Trophoblast cell (in vitro differentiated cells and primary cell): ENCODE data around the gene PLA2G4E.

ENCODE experiments used
- DNase-seq, 2 donors: peaks; one replicate each; pipeline ENCODE4 v3.0.0-alpha.2; 2016
- H2AFZ ChIP-seq: 2 replicates; pipeline ENCODE4 v1.6.1; 2013; ENCODE audit warnings: low read length, moderate library complexity, mild to moderate bottlenecking; ENCODE audit not compliant: insufficient read depth, poor library complexity
- H2AK5ac ChIP-seq: 2 replicates; pipeline ENCODE4 v1.6.1; 2013; ENCODE audit warnings: mild to moderate bottlenecking, low read length
- H2BK120ac ChIP-seq: 2 replicates; pipeline ENCODE4 v1.6.1; 2013; ENCODE audit warnings: low read length, mild to moderate bottlenecking, moderate library complexity; ENCODE audit not compliant: insufficient read depth, poor library complexity
- H2BK12ac ChIP-seq: 2 replicates; pipeline ENCODE4 v1.6.1; 2013; ENCODE audit warnings: mild to moderate bottlenecking, low read length, moderate library complexity
- H2BK5ac ChIP-seq: 2 replicates; pipeline ENCODE4 v1.6.1; 2013; ENCODE audit warnings: low read length, low read depth, moderate library complexity, mild to moderate bottlenecking; ENCODE audit not compliant: poor library complexity
- H3K14ac ChIP-seq: 2 replicates; pipeline ENCODE4 v1.6.1; 2013; ENCODE audit warnings: mild to moderate bottlenecking, low read length
- H3K18ac ChIP-seq: 2 replicates; pipeline ENCODE4 v1.6.1; 2013; ENCODE audit warnings: mild to moderate bottlenecking, low read length
- H3K23ac ChIP-seq: 2 replicates; pipeline ENCODE4 v1.6.1; 2013; ENCODE audit warnings: low read length
- H3K27ac ChIP-seq: 2 replicates; pipeline ENCODE4 v1.5.1; 2013; ENCODE audit warnings: low read depth, mild to moderate bottlenecking, inconsistent platforms, low read length, moderate library complexity
- H3K27me3 ChIP-seq: 2 replicates; pipeline ENCODE4 v1.6.1; 2013; ENCODE audit warnings: inconsistent platforms, mild to moderate bottlenecking, low read length, moderate library complexity; ENCODE audit not compliant: insufficient read depth
- H3K36me3 ChIP-seq, 2 experiments: 1 replicate in 1 of 2; 2 replicates in 1 of 2; pipeline ENCODE4 v1.6.1; 2013; ENCODE audit warnings: low read length in 2 of 2, mild to moderate bottlenecking in 2 of 2, moderate library complexity in 1 of 2; ENCODE audit not compliant: insufficient read depth in 2 of 2, control insufficient read depth in 1 of 2
- H3K4ac ChIP-seq: 2 replicates; pipeline ENCODE4 v1.6.1; 2013; ENCODE audit warnings: low read depth, mild to moderate bottlenecking, low read length, moderate library complexity
- H3K4me1 ChIP-seq, 2 experiments: 1 replicate in 1 of 2; 2 replicates in 1 of 2; pipeline ENCODE4 v1.6.1; 2013; ENCODE audit warnings: low read length in 2 of 2, mild to moderate bottlenecking in 2 of 2, moderate library complexity in 1 of 2; ENCODE audit not compliant: insufficient read depth in 2 of 2, control insufficient read depth in 1 of 2
- H3K4me2 ChIP-seq: 2 replicates; pipeline ENCODE4 v1.6.1; 2013; ENCODE audit warnings: inconsistent platforms, mild to moderate bottlenecking, low read length, moderate library complexity
- H3K4me3 ChIP-seq: 2 replicates; pipeline ENCODE4 v1.5.1; 2013; ENCODE audit warnings: mild to moderate bottlenecking, low read depth, low read length, inconsistent platforms
- H3K79me1 ChIP-seq: one replicate; pipeline ENCODE4 v1.6.1; 2013; ENCODE audit warnings: low read length
- H3K79me2 ChIP-seq: 2 replicates; pipeline ENCODE4 v1.6.1; 2013; ENCODE audit warnings: low read length, mild to moderate bottlenecking; ENCODE audit not compliant: control insufficient read depth, insufficient read depth, poor library complexity
- H3K9ac ChIP-seq: 2 replicates; pipeline ENCODE4 v1.6.1; 2013; ENCODE audit warnings: mild to moderate bottlenecking, low read length
- H3K9me3 ChIP-seq: 2 replicates; pipeline ENCODE4 v1.6.1; 2013; ENCODE audit warnings: low read depth, mild to moderate bottlenecking, control low read depth, inconsistent platforms, low read length; ENCODE audit not compliant: insufficient read depth
- H4K12ac ChIP-seq: 2 replicates; pipeline ENCODE4 v1.6.1; 2013; ENCODE audit warnings: low read depth, mild to moderate bottlenecking, low read length, moderate library complexity
- H4K8ac ChIP-seq: 2 replicates; pipeline ENCODE4 v1.6.1; 2013; ENCODE audit warnings: low read depth, mild to moderate bottlenecking, low read length, moderate library complexity
- H4K91ac ChIP-seq: one replicate; pipeline ENCODE4 v1.6.1; 2013; ENCODE audit warnings: low read depth, mild to moderate bottlenecking, low read length, moderate library complexity
- WGBS: extraction: QIAGEN DNeasy Blood & Tissue Kit; methylation state at CpG from one replicate; pipeline ENCODE4 v1.1.7; 2013; ENCODE audit warnings: missing lambda C conversion rate; ENCODE audit not compliant: insufficient read length, insufficient coverage; ENCODE audit errors: extremely low coverage; 5-methylcytosine and 5-hydroxymethylcytosine counted together

PLA2G4E gene

GRCh38 chr15:42068601-42069000, 47.8 kb upstream of the PLA2G4E start:
- Histone ChIP-seq H2BK12ac (no peak overlapping the region), H3K4me1 (peaks cover 0 to 1% of the 10 kb centered on the region in 2 experiments), H3K79me1 (no peaks in the 10 kb centered on the region), H2BK120ac (no peak overlapping the region), H4K8ac (no peak overlapping the region), H2AK5ac (no peak overlapping the region), H2AFZ (no peak overlapping the region), H3K27me3 (no peaks in the 10 kb centered on the region), H3K79me2 (no peaks in the 10 kb centered on the region), H3K36me3 (no peaks in the 10 kb centered on the region), H3K4me2 (no peak overlapping the region), H4K91ac (no peak overlapping the region), H3K4me3 (no peak overlapping the region), H3K9ac (no peak overlapping the region), H3K9me3 (no peaks in the 10 kb centered on the region), H3K14ac (no peak overlapping the region), H4K12ac (no peak overlapping the region), H3K18ac (no peak overlapping the region), H3K23ac (no peak overlapping the region), H2BK5ac (no peak overlapping the region), H3K27ac (no peak overlapping the region), H3K4ac (no peak overlapping the region)
- WGBS, result no CpG with 5 or more reads among the region's 14 CpGs
- DNase-seq, result no peak

GRCh38 chr15:42066764-42067415, 46.0 kb upstream of the PLA2G4E start:
- Histone ChIP-seq H2BK12ac (no peak overlapping the region), H3K4me2 (no peak overlapping the region), H2BK120ac (no peak overlapping the region), H2AK5ac (no peak overlapping the region), H3K18ac (no peak overlapping the region), H3K14ac (no peak overlapping the region), H3K27ac (no peak overlapping the region), H3K79me1 (no peaks in the 10 kb centered on the region), H3K4me1 (peaks cover 0 to 1% of the 10 kb centered on the region in 2 experiments), H2AFZ (no peak overlapping the region), H3K4ac (no peak overlapping the region), H3K9ac (no peak overlapping the region), H4K91ac (no peak overlapping the region), H3K36me3 (no peaks in the 10 kb centered on the region), H2BK5ac (no peak overlapping the region), H4K12ac (no peak overlapping the region), H4K8ac (no peak overlapping the region), H3K4me3 (no peak overlapping the region), H3K79me2 (no peaks in the 10 kb centered on the region), H3K23ac (no peak overlapping the region), H3K9me3 (no peaks in the 10 kb centered on the region), H3K27me3 (no peaks in the 10 kb centered on the region)
- no CpG with 5 or more reads among the region's 10 CpGs for WGBS
- DNase-seq, result no peak

GRCh38 chr15:42065468-42065867, 44.6 kb upstream of the PLA2G4E start:
- H2BK120ac ChIP-seq, result no peak overlapping the region
- no CpG with 5 or more reads among the region's 7 CpGs for WGBS
- H4K12ac ChIP-seq, result no peak overlapping the region
- no peak overlapping the region for H3K4me3 ChIP-seq
- H3K79me2 ChIP-seq, result no peaks in the 10 kb centered on the region
- H3K79me1 ChIP-seq, result no peaks in the 10 kb centered on the region
- no peak overlapping the region for H2BK12ac ChIP-seq
- H3K18ac ChIP-seq, result no peak overlapping the region
- no peak overlapping the region for H4K8ac ChIP-seq
- H3K27me3 ChIP-seq, result no peaks in the 10 kb centered on the region
- H3K36me3 ChIP-seq, result no peaks in the 10 kb centered on the region
- no peak overlapping the region for H3K4ac ChIP-seq
- no peak overlapping the region for H3K27ac ChIP-seq
- H3K4me1 ChIP-seq, result peaks cover 0 to 1% of the 10 kb centered on the region in 2 experiments
- H4K91ac ChIP-seq, result no peak overlapping the region
- no peak overlapping the region for H3K23ac ChIP-seq
- H2AFZ ChIP-seq, result no peak overlapping the region
- no peak overlapping the region for H3K9ac ChIP-seq
- H3K9me3 ChIP-seq, result no peaks in the 10 kb centered on the region
- no peak overlapping the region for H3K4me2 ChIP-seq
- no peak for DNase-seq
- H2AK5ac ChIP-seq, result no peak overlapping the region
- no peak overlapping the region for H3K14ac ChIP-seq
- H2BK5ac ChIP-seq, result no peak overlapping the region

GRCh38 chr15:42065033-42065432, 44.2 kb upstream of the PLA2G4E start:
- Histone ChIP-seq H3K79me2 (no peaks in the 10 kb centered on the region), H3K23ac (no peak overlapping the region), H3K27ac (no peak overlapping the region), H2BK120ac (no peak overlapping the region), H3K36me3 (no peaks in the 10 kb centered on the region), H3K14ac (no peak overlapping the region), H2AK5ac (no peak overlapping the region), H4K8ac (no peak overlapping the region), H3K9ac (no peak overlapping the region), H3K18ac (no peak overlapping the region), H3K4ac (no peak overlapping the region), H2BK12ac (no peak overlapping the region), H3K4me3 (no peak overlapping the region), H3K4me2 (no peak overlapping the region), H4K12ac (no peak overlapping the region), H2BK5ac (no peak overlapping the region), H3K9me3 (no peaks in the 10 kb centered on the region), H3K79me1 (no peaks in the 10 kb centered on the region), H3K27me3 (no peaks in the 10 kb centered on the region), H2AFZ (no peak overlapping the region), H3K4me1 (peaks cover 0 to 1% of the 10 kb centered on the region in 2 experiments), H4K91ac (no peak overlapping the region)
- WGBS, result no CpG with 5 or more reads among the region's 7 CpGs
- no peak for DNase-seq
